IgD-negative memory B cell (primary cell): Measurements from ENCODE around the gene LRBA. TPM values are rescaled to one million over a fixed set of nuclear protein-coding genes. Genes with fewer than 3 reads are reported as not detected.
"Not testable (repeated sequence)": the region's sequence is repeated elsewhere in the genome, so short reads cannot be mapped to it uniquely, and the experiment has no call there.

Experiments used
- H3K27ac Mint-ChIP-seq, 3 donors: one replicate each; pipeline ENCODE4 v1.8.0; 2020 to 2022; ENCODE audit warnings: mild to moderate bottlenecking in 3 of 3, mixed read lengths in 3 of 3, moderate library complexity in 1 of 3
- H3K27me3 Mint-ChIP-seq: one replicate; pipeline ENCODE4 v1.8.0; 2021; ENCODE audit warnings: mixed read lengths
- H3K36me3 Mint-ChIP-seq: one replicate; pipeline ENCODE4 v1.8.0; 2020; ENCODE audit warnings: mild to moderate bottlenecking, mixed read lengths
- H3K4me1 Mint-ChIP-seq, 3 donors: one replicate each; pipeline ENCODE4 v1.8.0; 2020 to 2022; ENCODE audit warnings: mixed read lengths in 3 of 3, mild to moderate bottlenecking in 1 of 3
- H3K4me3 Mint-ChIP-seq, 4 donors: one replicate each; pipeline ENCODE4 v1.8.0; 2020 to 2022; ENCODE audit warnings: mild to moderate bottlenecking in 4 of 4, mixed read lengths in 4 of 4, moderate library complexity in 3 of 4
- H3K9me3 Mint-ChIP-seq, 3 donors: one replicate each; pipeline ENCODE4 v1.8.0; 2020 to 2021; ENCODE audit warnings: mixed read lengths in 3 of 3, mild to moderate bottlenecking in 1 of 3
- polyA plus RNA-seq: library from polyadenylated mRNA; unstranded; fragments of 300-500 nt; fragmentation: Illumina TruSeq; gene quantifications from one replicate; pipeline ENCODE4 v1.2.3, GENCODE V29; 2021

Gene LRBA
- polyA plus RNA-seq, 1 donor from 2014 or later, result 15.3 TPM

DNA sequence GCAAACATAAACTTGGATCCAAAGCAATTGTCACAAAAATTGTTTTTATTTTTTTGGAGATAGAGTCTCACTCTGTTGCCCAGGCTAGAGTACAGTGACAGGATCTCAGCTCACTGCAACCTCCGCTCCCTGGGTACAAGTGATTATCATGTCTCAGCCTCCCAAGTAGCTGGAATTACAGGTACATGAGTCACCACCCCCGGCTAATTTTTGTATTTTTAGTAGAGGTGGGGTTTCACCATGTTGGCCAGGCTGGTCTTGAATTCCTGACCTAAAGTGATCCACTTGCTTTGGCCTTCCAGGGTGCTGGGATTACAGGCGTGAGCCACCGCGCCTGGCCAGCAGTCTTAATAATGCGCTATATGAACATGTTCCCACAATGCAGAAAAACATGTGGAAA is 272.2 kb downstream of the LRBA start:
- H3K27me3 Mint-ChIP-seq, H3K4me3 Mint-ChIP-seq, H3K4me1 Mint-ChIP-seq, H3K27ac Mint-ChIP-seq, H3K9me3 Mint-ChIP-seq: not testable (repeated sequence)
- peaks cover 23% of the 10 kb centered on the region for H3K36me3 Mint-ChIP-seq

DNA sequence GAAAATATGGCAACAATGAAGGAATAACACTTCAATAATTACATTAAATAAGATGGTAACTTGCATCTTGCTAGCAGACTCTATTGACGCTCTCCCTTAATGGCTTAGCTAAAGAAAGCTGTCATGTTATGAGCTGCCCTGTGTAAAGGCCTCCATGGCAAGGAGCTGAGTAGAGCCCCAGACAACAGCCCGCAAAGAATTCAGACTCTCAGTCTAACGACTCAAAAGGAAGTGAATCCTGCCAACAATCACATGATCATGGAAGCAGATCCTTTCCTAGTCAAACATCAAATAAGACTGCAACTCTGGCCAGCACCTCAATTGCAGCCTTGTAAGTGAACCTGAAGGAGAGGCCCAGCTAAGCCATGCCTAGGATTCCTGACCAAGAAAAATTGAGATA is 275.5 kb downstream of the LRBA start:
- Mint-ChIP-seq H3K27me3 (no peaks in the 10 kb centered on the region), H3K4me3 (no peak overlapping the region), H3K27ac (peak overlapping the region in 1 of 3 donors; percentile 70), H3K9me3 (peaks cover 0 to 5% (median 0%) of the 10 kb centered on the region in 3 donors), H3K4me1 (peaks cover 0 to 7% (median 6%) of the 10 kb centered on the region in 3 donors), H3K36me3 (peaks cover 23% of the 10 kb centered on the region)

DNA sequence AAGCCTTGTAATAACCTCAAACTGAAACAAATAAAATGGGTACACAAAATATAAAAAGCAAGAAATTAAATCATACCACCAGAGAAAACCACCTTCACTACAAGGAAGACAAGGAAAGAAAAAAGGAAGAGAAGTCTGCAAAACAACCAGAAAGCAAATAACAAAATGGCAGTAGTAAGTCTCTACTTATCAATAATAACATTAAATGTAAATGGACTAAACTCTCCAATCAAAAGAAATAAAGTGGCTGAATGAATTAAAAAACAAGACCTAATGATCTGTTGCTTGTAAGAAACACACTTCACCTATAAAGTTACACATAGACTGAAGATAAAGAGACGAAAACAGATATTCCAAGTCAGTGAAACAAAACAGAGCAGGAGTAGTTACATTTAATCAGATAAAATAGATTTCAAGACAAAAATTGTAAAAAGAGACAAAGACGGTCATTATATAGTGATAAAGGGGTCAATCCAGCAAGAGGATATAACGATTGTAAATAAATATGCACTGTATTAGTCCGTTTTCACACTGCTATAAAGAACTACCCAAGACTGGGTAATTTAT is 289.0 kb downstream of the LRBA start:
- no peaks in the 10 kb centered on the region for H3K27me3 Mint-ChIP-seq
- peaks cover 52% of the 10 kb centered on the region for H3K36me3 Mint-ChIP-seq
- H3K27ac Mint-ChIP-seq, result peak overlapping the region in 1 of 3 donors; percentile 28
- H3K9me3 Mint-ChIP-seq, result peaks cover 6 to 20% (median 9%) of the 10 kb centered on the region in 3 donors
- H3K4me3 Mint-ChIP-seq, result peak overlapping the region in 1 of 4 donors; percentile 35
- H3K4me1 Mint-ChIP-seq, result peaks cover 0 to 5% (median 0%) of the 10 kb centered on the region in 3 donors

DNA sequence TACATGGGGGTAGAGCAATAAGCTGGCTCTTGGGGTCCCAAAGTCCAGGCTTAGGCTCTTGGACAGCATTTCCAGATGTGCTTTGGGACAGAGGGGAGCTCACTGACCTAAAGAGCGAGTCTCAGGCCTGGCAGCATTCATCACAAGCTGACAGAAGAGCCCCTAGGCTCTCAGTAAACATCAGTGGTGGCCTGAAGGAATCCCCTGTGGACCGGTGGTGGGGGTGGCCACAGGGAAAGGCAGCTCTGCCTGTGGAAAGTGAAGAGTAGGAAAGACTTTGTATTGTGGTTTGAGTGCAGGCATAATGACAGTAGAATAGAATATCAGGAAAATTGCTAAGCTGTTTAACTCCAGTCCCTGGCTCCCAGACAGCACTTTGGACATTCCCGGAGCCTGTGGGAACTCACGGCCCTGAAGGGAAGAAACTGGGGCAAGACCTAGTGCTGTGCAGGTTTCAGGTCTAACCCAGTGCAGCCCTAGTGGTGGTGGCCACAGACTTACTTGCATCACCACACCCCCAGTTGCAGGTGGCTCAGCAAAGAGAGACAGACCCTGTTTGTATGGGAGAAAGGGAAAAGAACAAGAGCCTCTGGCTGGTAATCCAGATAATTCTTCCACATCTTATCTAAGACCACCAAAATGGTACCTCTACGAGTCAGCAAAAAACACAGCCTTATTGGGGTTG is 291.2 kb downstream of the LRBA start:
- H3K4me1 Mint-ChIP-seq, result peaks cover 0 to 5% (median 3%) of the 10 kb centered on the region in 3 donors
- no peak overlapping the region for H3K27ac Mint-ChIP-seq
- H3K9me3 Mint-ChIP-seq, result peaks cover 6 to 16% (median 10%) of the 10 kb centered on the region in 3 donors
- peak overlapping the region in 1 of 4 donors; percentile 30 for H3K4me3 Mint-ChIP-seq
- H3K27me3 Mint-ChIP-seq, result no peaks in the 10 kb centered on the region
- H3K36me3 Mint-ChIP-seq, result peaks cover 43% of the 10 kb centered on the region

DNA sequence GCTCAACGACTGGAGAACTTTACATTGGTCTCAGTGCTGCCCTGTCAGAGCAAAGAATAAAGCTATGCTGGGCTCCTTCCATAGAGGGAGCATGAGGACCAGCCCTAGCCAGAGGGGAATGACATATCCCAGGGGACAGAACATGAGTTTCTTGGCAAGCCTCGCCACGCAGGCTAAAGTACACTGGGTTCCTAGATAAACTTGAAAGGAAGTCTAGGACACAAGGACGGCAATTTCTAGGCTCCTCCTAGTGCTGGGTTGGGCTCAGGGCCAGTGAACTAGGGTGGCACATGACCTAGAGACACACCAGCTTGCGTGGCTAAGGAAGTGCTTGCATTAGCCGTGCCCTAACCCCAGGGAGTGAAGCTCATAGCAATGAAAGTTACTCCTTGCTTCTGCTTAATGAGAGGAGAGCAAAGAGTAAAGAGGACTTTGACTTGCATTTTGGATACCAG is 292.1 kb downstream of the LRBA start:
- Mint-ChIP-seq H3K9me3 (peaks cover 6 to 11% (median 10%) of the 10 kb centered on the region in 3 donors), H3K4me3 (no peak overlapping the region), H3K27ac (peak overlapping the region in 1 of 3 donors; percentile 47), H3K27me3 (no peaks in the 10 kb centered on the region), H3K36me3 (peaks cover 37% of the 10 kb centered on the region), H3K4me1 (peaks cover 0 to 5% (median 3%) of the 10 kb centered on the region in 3 donors)

DNA sequence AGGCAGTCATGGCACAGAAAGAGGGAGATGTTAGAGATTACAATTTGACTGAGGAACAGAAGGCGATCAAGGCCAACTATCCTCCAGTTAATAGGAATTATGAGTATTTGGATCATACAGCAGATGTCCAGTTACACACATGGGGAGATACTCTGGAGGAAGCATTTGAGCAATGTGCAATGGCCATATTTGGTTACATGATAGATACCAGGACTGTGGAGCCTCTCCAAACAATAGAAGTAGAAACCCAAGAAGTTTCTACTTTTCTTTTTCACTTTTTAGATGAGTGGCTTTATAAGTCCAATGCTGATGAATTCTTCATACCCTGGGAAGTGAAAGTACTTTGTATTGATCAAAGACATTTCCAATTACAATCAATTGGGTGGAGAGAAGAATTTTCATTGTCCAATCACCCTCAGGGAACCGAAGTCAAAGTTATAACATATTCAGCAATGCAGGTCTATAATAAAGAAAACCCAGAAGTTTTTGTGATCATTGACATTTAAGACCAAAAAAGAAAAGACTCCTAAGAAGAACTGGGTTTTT is 294.0 kb downstream of the LRBA start:
- Mint-ChIP-seq H3K27me3 (no peaks in the 10 kb centered on the region), H3K27ac (no peak overlapping the region), H3K4me3 (no peak overlapping the region), H3K4me1 (peaks cover 0 to 5% (median 3%) of the 10 kb centered on the region in 3 donors), H3K36me3 (peaks cover 25% of the 10 kb centered on the region), H3K9me3 (peaks cover 1 to 5% (median 4%) of the 10 kb centered on the region in 3 donors)

DNA sequence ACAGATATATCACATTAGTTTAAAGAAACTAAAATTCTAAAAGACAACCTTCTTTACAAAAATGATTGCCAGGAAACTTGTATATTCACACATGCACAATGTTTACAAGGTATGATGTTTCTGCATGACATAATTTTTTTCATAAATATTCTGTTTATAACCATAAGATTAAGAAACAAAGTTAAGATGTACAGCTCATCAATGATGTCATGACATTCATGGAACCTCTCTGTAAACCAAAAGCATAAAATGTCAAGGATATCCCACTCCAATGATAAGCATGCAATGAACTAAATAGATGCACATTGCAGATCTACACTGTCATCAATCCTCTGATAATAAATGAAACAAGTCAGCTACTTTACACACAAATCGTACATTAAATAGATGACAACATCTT is 297.1 kb downstream of the LRBA start:
- H3K4me1 Mint-ChIP-seq, result peaks cover 0 to 3% (median 0%) of the 10 kb centered on the region in 3 donors
- H3K36me3 Mint-ChIP-seq, result peaks cover 14% of the 10 kb centered on the region
- H3K27ac Mint-ChIP-seq, result no peak overlapping the region
- no peaks in the 10 kb centered on the region for H3K27me3 Mint-ChIP-seq
- H3K9me3 Mint-ChIP-seq, result peaks cover 0 to 2% (median 0%) of the 10 kb centered on the region in 3 donors
- no peak overlapping the region for H3K4me3 Mint-ChIP-seq

DNA sequence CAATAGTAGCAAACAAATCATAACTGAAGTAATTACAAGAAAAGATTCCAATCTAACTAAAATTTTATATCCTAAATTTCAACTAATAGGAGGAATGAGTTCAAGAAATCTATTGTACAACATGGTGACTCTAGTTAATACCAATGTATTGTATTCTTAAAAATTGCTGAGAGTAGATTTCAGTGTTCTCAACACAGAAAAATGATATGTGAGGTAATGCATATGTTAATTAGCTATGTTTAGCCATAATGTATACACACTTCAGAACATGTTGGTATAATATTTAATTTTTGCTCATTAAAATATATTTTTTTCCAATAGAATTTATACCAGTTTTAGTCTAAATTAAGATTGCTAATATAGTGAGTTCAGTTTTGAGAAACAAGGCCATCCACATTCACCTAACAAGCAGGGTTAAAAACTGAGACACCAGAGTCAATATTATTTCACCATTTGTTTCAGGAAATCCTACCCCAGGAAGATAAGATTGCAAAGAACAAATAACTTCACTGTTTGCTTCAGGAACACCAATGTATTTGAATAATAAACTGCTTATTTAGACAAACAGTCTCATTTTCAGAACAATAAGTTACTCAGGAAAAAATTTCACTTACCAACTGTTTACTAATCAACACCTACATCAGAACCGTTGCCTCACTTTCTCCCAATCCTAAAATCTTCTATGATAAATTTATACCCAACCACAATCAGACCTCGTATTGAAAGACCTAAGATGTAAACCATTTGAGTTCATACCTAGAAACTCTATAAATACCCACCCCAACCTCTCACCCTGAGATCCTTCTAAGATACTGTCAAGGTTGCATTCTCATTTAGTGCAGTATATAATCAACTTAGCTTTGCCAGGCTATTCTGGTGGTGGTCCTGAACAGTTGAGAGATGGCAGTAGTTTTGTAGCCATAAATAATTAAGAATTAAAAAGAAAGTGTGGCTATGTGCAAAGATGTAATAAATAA is 300.3 kb downstream of the LRBA start:
- H3K9me3 Mint-ChIP-seq, result peaks cover 0 to 2% (median 0%) of the 10 kb centered on the region in 3 donors
- H3K4me1 Mint-ChIP-seq, result peaks cover 0 to 1% (median 0%) of the 10 kb centered on the region in 3 donors
- no peak overlapping the region for H3K27ac Mint-ChIP-seq
- H3K36me3 Mint-ChIP-seq, result peaks cover 8% of the 10 kb centered on the region
- H3K4me3 Mint-ChIP-seq, result no peak overlapping the region
- no peaks in the 10 kb centered on the region for H3K27me3 Mint-ChIP-seq

DNA sequence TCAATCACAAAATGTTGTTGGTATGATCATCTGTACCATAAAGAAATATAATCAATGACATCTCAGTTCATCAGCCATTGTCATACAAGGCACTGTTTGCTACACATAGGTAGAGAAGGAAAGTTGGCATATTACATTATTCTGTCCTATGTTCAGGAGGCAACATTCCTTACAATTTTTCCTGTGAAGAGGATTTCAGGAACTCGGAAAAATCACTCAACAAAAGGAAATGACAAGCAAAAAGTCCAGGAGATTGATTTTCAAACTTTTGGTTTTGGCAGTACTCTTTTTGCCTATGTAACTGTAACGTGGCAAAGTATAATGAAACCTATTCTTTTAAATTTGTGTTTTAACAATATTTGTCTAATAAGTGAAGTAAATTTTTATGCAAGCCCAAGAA is 301.8 kb downstream of the LRBA start:
- no peaks in the 10 kb centered on the region for H3K27me3 Mint-ChIP-seq
- H3K27ac Mint-ChIP-seq, result no peak overlapping the region
- no peaks in the 10 kb centered on the region for H3K9me3 Mint-ChIP-seq
- peaks cover 9% of the 10 kb centered on the region for H3K36me3 Mint-ChIP-seq
- peaks cover 0 to 1% (median 0%) of the 10 kb centered on the region in 3 donors for H3K4me1 Mint-ChIP-seq
- H3K4me3 Mint-ChIP-seq, result no peak overlapping the region

DNA sequence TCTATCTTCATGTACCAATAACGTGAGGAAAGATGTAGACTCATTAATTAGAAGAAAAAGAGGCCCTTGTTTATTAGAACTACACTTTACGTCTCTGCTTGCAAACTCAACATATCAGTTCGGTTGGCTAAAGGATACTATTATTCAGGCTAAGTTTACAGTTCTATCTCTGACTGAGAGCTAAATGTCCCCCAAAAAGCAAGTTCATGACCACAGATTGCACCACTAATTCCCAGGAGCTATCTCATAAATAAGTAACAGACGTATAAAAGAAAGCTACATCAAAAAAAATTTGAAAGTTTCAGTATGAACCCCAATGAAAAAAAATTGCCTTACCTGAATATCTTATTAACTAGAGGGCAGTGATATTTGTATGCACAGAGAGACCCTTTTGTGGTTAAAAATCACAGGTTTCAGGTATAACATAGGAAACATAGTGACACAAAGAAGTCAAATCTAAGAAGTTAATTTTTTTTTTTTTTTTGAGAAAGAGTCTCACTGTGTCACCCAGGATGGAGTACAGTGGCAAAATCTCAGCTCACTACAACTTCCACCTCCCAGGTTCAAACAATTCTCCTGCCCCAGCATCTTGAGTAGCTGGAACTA is 304.2 kb downstream of the LRBA start:
- no peaks in the 10 kb centered on the region for H3K27me3 Mint-ChIP-seq
- no peak overlapping the region for H3K27ac Mint-ChIP-seq
- peaks cover 9% of the 10 kb centered on the region for H3K36me3 Mint-ChIP-seq
- no peaks in the 10 kb centered on the region for H3K9me3 Mint-ChIP-seq
- H3K4me1 Mint-ChIP-seq, result peaks cover 1 to 5% (median 1%) of the 10 kb centered on the region in 3 donors
- H3K4me3 Mint-ChIP-seq, result no peak overlapping the region

DNA sequence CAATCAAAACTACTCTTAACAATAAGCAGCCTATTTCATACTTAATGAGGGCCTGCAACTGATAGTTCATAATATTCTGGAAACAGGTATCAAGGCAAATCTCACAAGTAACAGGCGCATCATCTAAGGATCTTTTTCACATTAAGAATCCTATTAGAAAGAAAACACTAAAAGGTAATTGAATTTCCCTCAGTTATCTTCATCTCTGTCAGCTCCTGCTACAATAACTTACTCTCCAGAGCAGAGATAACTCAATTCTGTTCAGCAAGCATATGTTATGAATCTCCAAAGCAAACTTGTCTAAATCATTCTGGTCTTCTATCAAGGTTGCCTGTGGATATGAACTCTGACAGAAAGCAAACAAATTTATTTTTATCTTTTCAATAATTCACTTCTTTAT is 307.1 kb downstream of the LRBA start:
- Mint-ChIP-seq H3K4me1 (peaks cover 1 to 5% (median 1%) of the 10 kb centered on the region in 3 donors), H3K9me3 (no peaks in the 10 kb centered on the region), H3K27ac (no peak overlapping the region), H3K36me3 (peaks cover 10% of the 10 kb centered on the region), H3K4me3 (no peak overlapping the region), H3K27me3 (no peaks in the 10 kb centered on the region)

DNA sequence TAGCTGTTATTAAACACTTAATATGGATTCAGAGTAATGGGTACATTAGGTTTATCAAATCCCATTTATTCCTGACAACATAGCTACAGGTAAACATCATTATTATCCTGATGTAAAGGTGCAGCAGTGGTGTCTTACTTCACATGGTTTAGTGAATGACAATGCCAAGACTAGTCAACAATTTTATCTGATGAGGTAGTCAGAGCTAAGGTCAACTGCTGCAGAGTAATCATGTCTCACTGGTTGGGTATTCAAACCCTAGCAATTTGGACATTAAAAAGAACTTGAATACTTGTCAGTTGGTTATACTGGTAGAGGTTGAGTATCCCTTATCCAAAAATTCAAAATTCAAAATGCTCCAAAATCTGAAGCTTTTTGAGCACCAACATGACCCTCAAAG is 315.5 kb downstream of the LRBA start:
- Mint-ChIP-seq H3K4me3 (no peak overlapping the region), H3K27me3 (no peaks in the 10 kb centered on the region), H3K36me3 (peaks cover 4% of the 10 kb centered on the region), H3K4me1 (no peaks in the 10 kb centered on the region), H3K27ac (no peak overlapping the region), H3K9me3 (no peaks in the 10 kb centered on the region)

DNA sequence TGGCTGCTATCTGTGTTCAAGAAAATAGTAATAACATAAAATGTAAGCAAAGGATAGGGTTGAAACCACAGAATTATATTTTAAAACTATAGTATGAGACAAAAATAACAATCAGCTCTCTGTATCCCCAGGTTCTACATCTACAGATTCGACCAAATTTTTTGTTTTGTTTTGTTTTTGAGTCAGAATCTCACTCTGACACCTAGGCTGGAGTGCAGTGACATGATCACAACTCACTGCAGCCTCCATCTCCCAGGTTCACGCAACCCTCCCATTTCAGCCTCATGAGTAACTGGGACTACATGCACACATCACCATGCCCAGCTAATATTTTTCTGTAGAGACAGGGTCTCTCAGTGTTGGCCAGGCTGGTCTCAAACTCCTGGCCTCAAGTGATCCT is 319.9 kb downstream of the LRBA start:
- Mint-ChIP-seq H3K27ac (no peak overlapping the region), H3K36me3 (peaks cover 2% of the 10 kb centered on the region), H3K27me3 (no peaks in the 10 kb centered on the region), H3K4me3 (no peak overlapping the region), H3K9me3 (no peaks in the 10 kb centered on the region), H3K4me1 (no peaks in the 10 kb centered on the region)

DNA sequence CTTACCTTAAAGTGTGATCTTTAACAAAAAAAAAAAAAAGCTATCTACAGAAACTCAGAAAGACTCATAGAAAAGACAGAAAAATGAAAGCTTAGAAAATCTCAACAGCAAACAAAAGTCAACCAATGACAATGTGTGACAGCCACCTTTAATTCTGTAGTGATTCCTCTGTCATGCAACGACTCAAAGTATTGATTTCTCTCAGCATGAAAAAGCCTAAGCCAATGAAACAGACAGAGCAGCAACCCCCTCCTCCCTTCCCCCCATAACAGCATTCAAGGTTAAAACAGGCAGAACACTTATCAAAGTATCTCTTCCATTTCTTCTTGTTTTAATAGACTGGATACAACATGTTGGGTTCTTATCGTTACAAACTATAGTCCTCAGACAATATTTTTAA is 320.6 kb downstream of the LRBA start:
- Mint-ChIP-seq H3K9me3 (no peaks in the 10 kb centered on the region), H3K27ac (no peak overlapping the region), H3K36me3 (peaks cover 5% of the 10 kb centered on the region), H3K27me3 (no peaks in the 10 kb centered on the region), H3K4me3 (no peak overlapping the region), H3K4me1 (no peaks in the 10 kb centered on the region)
